Cardiac fibroblast (primary cell): ENCODE results near the gene ADAP2.
"Not testable (repeated sequence)": the region's sequence is repeated elsewhere in the genome, so short reads cannot be mapped to it uniquely, and the experiment has no call there.

Experiments
- DNase-seq, 2 donors: peaks; one replicate each; pipeline versions ENCODE4 v3.0.0 to v3.0.0-alpha.2; 2010; ENCODE audit warnings: low read depth in 2 of 2
- H3K4me3 ChIP-seq, 2 donors: replicated peaks in 1 of 2; 1 replicate in 1 of 2; 2 replicates in 1 of 2; pipeline ENCODE4 v1.5.1; 2011; ENCODE audit warnings: low read depth in 2 of 2, low read length in 2 of 2, mild to moderate bottlenecking in 2 of 2, moderate library complexity in 1 of 2
- CTCF ChIP-seq: IDR thresholded peaks from one replicate; pipeline ENCODE4 v1.5.1; 2011; ENCODE audit warnings: low read depth, mild to moderate bottlenecking, low read length, inconsistent platforms

ADAP2 gene

DNA sequence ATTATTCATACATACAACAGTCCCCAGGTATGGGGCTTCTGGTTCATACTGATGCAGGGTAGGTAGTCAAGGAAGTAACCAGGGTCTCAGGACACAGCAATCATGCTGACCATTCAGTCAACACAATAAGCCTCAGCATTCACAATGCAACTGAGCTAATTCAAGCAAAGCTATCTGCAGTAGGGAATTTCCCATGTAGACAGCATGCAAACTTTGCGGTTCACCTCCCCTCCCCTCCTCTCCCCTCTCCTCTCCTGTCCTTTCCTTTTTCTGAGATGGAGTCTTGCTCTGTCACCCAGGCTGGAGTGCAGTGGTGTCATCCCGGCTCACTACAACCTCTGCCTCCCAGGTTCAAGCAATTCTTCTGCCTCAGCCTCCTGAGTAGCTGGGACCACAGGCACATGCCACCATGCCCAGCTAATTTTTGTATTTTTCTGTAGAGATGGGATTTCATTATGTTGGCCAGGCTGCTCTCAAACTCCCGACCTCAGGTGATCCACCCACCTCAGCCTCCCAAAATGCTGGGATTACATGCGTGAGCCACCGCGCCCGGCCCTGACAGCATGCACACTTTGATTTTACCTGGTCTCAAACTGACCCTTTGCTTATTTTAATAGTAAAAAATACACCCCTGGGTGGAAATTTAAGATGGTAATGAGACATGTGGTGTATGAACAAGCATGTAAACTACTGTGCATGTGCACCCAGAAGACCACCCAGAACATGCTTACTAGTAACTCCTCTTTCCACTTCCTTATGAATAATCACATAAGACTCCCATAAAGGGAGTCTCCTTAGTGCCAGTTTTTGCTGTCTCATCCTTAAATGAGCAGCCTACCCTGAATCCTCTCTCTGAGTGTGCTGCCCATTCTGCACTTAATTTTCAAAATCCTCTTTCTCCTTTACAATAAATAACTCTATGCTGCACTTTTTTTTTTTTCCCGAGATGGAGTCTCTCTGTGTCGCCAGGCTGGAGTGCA lies 39.8 kb downstream of the ADAP2 start:
- TF ChIP-seq CTCF, result no peak
- peak in 1 of 2 donors; percentile 56 for DNase-seq

GRCh38 chr17:30964312-30964711 lies 42.6 kb downstream of the ADAP2 start:
- not testable (repeated sequence) for DNase-seq, H3K4me3 ChIP-seq

More for the DNA sequence above, 39.8 kb downstream of the ADAP2 start:
- H3K4me3 ChIP-seq, result no peak overlapping the region

DNA sequence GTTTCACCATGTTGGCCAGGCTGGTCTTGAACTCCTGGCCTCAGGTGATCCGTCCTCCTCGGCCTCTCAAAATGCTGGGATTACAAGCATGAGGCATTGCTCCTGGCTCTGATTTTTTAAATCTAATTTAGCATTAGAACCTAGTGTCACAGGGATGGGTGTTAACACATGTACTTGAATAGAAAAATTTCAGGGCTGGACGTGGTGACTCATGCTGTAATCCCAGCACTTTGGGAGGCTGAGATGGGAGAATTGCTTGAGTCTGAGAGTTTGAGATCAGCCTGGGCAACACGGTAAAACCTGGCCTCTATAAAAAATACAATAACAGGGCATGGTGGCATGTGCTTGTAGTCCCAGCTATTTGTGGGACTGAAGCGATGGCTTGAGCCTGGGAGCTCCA lies 43.1 kb downstream of the ADAP2 start:
- H3K4me3 ChIP-seq, result no peak overlapping the region
- DNase-seq, result peak; percentile 16 to 50
- no peak for TF ChIP-seq CTCF

DNA sequence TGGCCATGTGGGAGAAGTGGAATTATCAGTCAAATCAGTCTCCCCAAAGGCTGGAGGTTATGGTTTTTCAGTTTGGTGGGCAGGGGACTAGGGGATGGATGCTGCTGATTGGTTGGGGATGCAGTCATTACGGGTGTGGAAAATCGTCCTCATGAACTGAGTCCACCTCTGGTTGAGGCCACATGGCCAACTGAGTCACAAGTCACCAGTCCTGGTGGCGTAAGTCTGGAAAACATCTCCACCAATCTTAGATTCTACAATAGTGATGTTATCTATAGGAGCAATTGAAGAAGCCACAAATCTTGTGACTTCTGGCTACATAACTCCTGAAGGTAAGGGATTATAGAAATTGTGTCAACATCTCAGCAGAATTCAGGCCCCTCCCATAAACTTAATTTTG lies 43.9 kb downstream of the ADAP2 start:
- no peak for DNase-seq
- no peak for TF ChIP-seq CTCF

GRCh38 chr17:30967911-30968310 lies 46.2 kb downstream of the ADAP2 start:
- not testable (repeated sequence) for DNase-seq, H3K4me3 ChIP-seq

More for the DNA sequence above, 43.9 kb downstream of the ADAP2 start:
- no peak overlapping the region for H3K4me3 ChIP-seq

- DNase-seq, result peak in 1 of 2 donors; percentile 11
- H3K4me3 ChIP-seq, result peak overlapping the region; percentile 56 to 64
- TF ChIP-seq CTCF, result no peak
Observed at GRCh38 chr17:30969989-30970830, 48.5 kb downstream of the ADAP2 start.

DNA sequence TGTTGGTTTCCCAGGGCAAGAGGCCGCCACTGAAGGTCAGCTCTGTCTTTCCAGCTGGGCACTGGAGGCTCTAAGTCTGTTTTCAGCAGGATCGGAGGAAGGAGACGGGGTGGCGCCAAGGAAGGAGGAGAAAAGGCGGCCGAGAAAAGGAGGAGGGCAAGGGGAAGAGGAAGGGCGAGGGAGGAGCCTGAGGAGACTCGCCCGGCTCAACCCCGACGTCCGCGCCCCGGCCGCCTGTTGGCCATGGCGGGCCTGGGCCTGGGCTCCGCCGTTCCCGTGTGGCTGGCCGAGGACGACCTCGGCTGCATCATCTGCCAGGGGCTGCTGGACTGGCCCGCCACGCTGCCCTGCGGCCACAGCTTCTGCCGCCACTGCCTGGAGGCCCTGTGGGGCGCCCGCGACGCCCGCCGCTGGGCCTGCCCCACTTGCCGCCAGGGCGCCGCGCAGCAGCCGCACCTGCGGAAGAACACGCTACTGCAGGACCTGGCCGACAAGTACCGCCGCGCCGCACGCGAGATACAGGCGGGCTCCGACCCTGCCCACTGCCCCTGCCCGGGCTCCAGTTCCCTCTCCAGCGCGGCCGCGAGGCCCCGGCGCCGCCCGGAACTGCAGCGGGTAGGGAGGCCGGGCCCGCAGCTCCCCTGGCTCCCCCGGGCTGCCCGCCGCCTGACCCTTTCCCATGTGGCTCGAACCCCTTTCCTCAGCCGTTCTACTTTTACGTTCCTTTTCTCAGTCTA lies 49.3 kb downstream of the ADAP2 start, which contains the start of gene RNF135:
RNF135 (plus strand) TSS at position 209 of the 737 bp plus-strand sequence; CDS start at position 244, 35 bp downstream.
- peak; percentile 5 for TF ChIP-seq CTCF
- DNase-seq, result peak; percentile 88 to 91

More for the DNA sequence above, 49.3 kb downstream of the ADAP2 start, which contains the start of gene RNF135:
- peak within 1 kb of the TSS; percentile 56 to 64 for H3K4me3 ChIP-seq
